Hepatocyte (in vitro differentiated cells): Measurements from ENCODE around the gene DGAT2.

Source experiments
- CTCF ChIP-seq: fragments of 200-600 bp; sonication (generic); IDR thresholded peaks from 2 replicates; pipeline ENCODE4 v1.5.1; 2016; ENCODE audit warnings: antibody characterized with exemption, mild to moderate bottlenecking; ENCODE audit not compliant: poor library complexity
- EZH2 ChIP-seq: fragments of 200-600 bp; sonication (generic); IDR thresholded peaks from 2 replicates; pipeline ENCODE4 v1.6.1; 2016; ENCODE audit warnings: antibody characterized with exemption, mild to moderate bottlenecking, borderline replicate concordance
- EZH2phosphoT487 ChIP-seq: fragments of 200-600 bp; sonication (generic); IDR thresholded peaks from one replicate; pipeline ENCODE4 v1.6.1; 2018; ENCODE audit warnings: antibody characterized with exemption, mild to moderate bottlenecking, low read depth, moderate library complexity; ENCODE audit not compliant: unreplicated experiment, severe bottlenecking

GRCh38 chr11:75821202-75821601 lies 52.6 kb downstream of the DGAT2 start:
- TF ChIP-seq CTCF (no peak), EZH2phosphoT487 (no peak), EZH2 (no peak)
